ENCODE results near the gene GID8. TPM values are rescaled to one million over a fixed set of nuclear protein-coding genes. Genes with fewer than 3 reads are reported as not detected.

Gene GID8
- total RNA-seq, 4 donors from 2014 or later, result 23.2 to 34.8 (median 27.9) TPM

DNA sequence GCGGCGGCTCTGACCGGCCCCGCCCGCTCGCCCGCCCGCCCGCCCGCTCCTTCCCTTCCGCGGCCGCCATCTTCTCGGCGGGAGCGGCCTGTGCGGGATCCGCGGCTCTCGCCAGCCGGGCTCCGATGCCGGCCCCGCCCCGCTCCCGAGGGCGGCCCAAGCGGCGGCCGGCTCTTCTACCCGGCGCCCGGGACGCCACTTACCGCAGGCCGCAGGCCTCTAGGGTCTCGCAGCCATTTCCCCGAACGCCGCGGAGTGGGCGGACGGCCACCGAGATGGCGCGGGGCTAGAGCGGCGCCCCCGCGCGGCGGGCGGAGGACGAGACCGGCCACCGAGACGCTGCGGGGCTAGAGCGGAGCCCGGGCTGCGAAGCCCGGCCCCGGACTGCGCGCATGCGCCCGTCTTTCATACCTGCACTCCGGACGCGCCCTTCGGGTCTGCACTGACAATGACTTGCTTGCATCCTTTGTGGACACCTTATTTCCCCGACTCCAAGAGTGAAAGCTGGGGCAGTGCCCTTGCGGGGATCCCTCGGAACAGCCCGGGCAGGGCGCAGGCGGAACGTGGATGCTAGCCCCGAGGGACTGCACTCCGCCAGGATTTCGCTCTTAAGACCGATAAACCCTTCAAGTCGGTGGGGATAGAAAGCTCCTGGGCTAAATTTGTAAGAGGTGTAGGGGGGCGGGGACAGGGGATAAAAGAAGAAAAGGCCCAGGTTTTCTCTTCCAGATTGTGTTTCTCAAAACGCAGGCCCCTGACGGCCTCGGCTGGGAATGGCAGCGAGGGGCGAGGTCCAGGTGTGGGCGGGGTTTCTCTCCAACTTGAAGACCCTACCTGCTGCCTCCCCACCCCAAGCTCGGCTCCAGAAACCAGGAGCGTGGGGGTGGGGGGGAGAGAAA lies 11.5 kb upstream of the GID8 start, which contains the start of gene DIDO1:
Gene DIDO1, minus strand, starts transcription at position 277 of the 899 bp plus-strand sequence.
- 0 to 1% methylated on average over 1 to 10 of the region's 92 CpGs for WGBS, 2 donors (ENCODE audit: low coverage in 1 of 2)
- ATAC-seq, result peak; percentile 93
- Histone ChIP-seq H3K4me1 (peaks cover 0 to 79% (median 58%) of the 10 kb centered on the region in 3 donors), H3K36me3 (no peaks in the 10 kb centered on the region), H3K27me3 (no peaks in the 10 kb centered on the region), H3K9me3 (no peaks in the 10 kb centered on the region), H3K27ac (peak within 1 kb of the TSS; percentile 72 to 99 (median 95)), H3K4me3 (peak within 1 kb of the TSS; percentile 91 to 97)
- TF ChIP-seq POLR2AphosphoS5 (IDR thresholded peaks at IDR 0.05), result peak; percentile 78
- TF ChIP-seq POLR2A (IDR thresholded peaks at IDR 0.05), result peak; percentile 77 to 84
- TF ChIP-seq, protein P1, sequence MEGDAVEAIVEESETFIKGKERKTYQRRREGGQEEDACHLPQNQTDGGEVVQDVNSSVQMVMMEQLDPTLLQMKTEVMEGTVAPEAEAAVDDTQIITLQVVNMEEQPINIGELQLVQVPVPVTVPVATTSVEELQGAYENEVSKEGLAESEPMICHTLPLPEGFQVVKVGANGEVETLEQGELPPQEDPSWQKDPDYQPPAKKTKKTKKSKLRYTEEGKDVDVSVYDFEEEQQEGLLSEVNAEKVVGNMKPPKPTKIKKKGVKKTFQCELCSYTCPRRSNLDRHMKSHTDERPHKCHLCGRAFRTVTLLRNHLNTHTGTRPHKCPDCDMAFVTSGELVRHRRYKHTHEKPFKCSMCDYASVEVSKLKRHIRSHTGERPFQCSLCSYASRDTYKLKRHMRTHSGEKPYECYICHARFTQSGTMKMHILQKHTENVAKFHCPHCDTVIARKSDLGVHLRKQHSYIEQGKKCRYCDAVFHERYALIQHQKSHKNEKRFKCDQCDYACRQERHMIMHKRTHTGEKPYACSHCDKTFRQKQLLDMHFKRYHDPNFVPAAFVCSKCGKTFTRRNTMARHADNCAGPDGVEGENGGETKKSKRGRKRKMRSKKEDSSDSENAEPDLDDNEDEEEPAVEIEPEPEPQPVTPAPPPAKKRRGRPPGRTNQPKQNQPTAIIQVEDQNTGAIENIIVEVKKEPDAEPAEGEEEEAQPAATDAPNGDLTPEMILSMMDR (IDR thresholded peaks at IDR 0.05), result peak; percentile 62 to 93 (median 82)
- no peak for TF ChIP-seq EP300 (IDR thresholded peaks at IDR 0.05)

DNA sequence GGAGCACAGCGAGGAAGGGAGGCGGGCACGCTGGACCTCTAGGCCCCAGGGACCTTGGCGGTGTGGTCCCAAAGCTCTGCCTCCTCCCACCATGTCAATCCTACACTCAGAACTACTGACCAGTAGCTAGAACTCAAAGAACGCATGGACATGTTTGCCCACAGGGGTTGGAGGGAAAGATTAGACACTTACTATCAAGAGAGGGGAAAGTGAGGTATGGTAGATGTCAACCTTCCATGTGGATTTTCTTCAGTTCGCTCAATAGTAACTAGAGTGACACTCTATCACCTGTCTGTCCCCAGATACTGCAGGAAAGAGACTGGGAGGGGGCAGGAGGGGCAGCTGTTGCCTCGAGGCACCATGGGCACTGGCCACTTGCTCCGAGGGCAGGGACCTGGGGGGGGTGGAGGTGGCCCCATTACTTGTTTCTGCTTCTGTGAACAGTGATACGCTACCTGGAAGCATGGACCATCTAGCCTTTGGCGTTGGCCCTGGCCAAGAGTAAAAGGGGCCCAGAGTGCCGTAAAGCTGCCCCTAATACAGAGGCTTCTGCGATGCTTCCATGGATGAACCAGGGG lies 10.7 kb upstream of the GID8 start:
- peak overlapping the region in 3 of 4 donors; percentile 95 to 99 (median 95) for H3K27ac ChIP-seq
- peaks cover 0 to 71% (median 54%) of the 10 kb centered on the region in 3 donors for H3K4me1 ChIP-seq
- no peaks in the 10 kb centered on the region for H3K27me3 ChIP-seq
- ATAC-seq, result no peak
- H3K4me3 ChIP-seq, result peak overlapping the region; percentile 91 to 97
- TF ChIP-seq, protein P1 (IDR thresholded peaks at IDR 0.05), result no peak
- no peaks in the 10 kb centered on the region for H3K36me3 ChIP-seq
- WGBS, 2 donors (ENCODE audit: low coverage in 1 of 2), result 71 to 74% methylated on average over 6 to 7 of the region's 12 CpGs
- H3K9me3 ChIP-seq, result no peaks in the 10 kb centered on the region

- TF ChIP-seq, protein P1 (IDR thresholded peaks at IDR 0.05), result no peak
- TF ChIP-seq POLR2AphosphoS5 (IDR thresholded peaks at IDR 0.05) (no peak), EP300 (IDR thresholded peaks at IDR 0.05) (no peak), POLR2A (IDR thresholded peaks at IDR 0.05) (no peak)
- H3K4me3 ChIP-seq, result peak overlapping the region; percentile 46 to 59
- peak overlapping the region; percentile 27 to 95 (median 86) for H3K27ac ChIP-seq
- 44 to 51% methylated on average over 10 to 14 of the region's 14 CpGs for WGBS, 2 donors (ENCODE audit: low coverage in 1 of 2)
- H3K4me1 ChIP-seq, result peaks cover 0 to 66% (median 43%) of the 10 kb centered on the region in 3 donors
- ATAC-seq, result no peak
- no peaks in the 10 kb centered on the region for H3K9me3 ChIP-seq
- peaks cover 0 to 8% of the 10 kb centered on the region in 2 donors for H3K36me3 ChIP-seq
- H3K27me3 ChIP-seq, result no peaks in the 10 kb centered on the region
Observed at GRCh38 chr20:62928246-62928939, 9.6 kb upstream of the GID8 start.

GRCh38 chr20:62929051-62929538 lies 8.9 kb upstream of the GID8 start:
- WGBS, 2 donors (ENCODE audit: low coverage in 1 of 2), result 0 to 20% methylated on average over 2 to 4 of the region's 44 CpGs
- ATAC-seq, result peak; percentile 54
- H3K27me3 ChIP-seq, result no peaks in the 10 kb centered on the region
- peaks cover 0 to 14% of the 10 kb centered on the region in 2 donors for H3K36me3 ChIP-seq
- peaks cover 0 to 66% (median 36%) of the 10 kb centered on the region in 3 donors for H3K4me1 ChIP-seq
- no peaks in the 10 kb centered on the region for H3K9me3 ChIP-seq
- TF ChIP-seq EP300 (IDR thresholded peaks at IDR 0.05) (no peak), POLR2A (IDR thresholded peaks at IDR 0.05) (no peak), POLR2AphosphoS5 (IDR thresholded peaks at IDR 0.05) (no peak)
- TF ChIP-seq, protein P1 (IDR thresholded peaks at IDR 0.05), result no peak
- peak overlapping the region; percentile 46 to 59 for H3K4me3 ChIP-seq
- H3K27ac ChIP-seq, result peak overlapping the region; percentile 27 to 95 (median 86)
